ENCODE measurements around the gene ANKRD50. TPM values are rescaled to one million over a fixed set of nuclear protein-coding genes. Genes with fewer than 3 reads are reported as not detected.
A peak's percentile ranks its signal among the peaks of the same experiment; 100 is the strongest.

The ANKRD50 gene
- total and polyA plus RNA-seq, 9 of the 15 experiments (the other 6 are each of a cell fraction or from before 2014, with no cell fraction given): 2.0 to 8.0 (median 6.2) TPM

GRCh38 chr4:124684301-124684700, 28.2 kb downstream of the ANKRD50 start:
- H3K4me2 ChIP-seq (ENCODE audit: insufficient read depth, low read length): no peak overlapping the region
- no peaks in the 10 kb centered on the region for H3K4me1 ChIP-seq (replicated peaks in 1 of 2; ENCODE audit: control insufficient read depth in 2 of 2, insufficient read depth in 2 of 2, low read length in 2 of 2)
- CTCF ChIA-PET (ENCODE audit: low intra/inter-chr PET ratio): no interaction called here
- POLR2A ChIA-PET: interaction anchor here (0.8 to 0.9 kb wide), 2 partner anchors 11 to 13 kb away, joined by 3 to 4 read pairs; no protein-coding TSS in a partner anchor
- no peaks in the 10 kb centered on the region for H3K9me3 ChIP-seq (replicated peaks; ENCODE audit: control insufficient read depth, insufficient read depth, low read depth, low read length)
- H3K9me1 ChIP-seq (ENCODE audit: control insufficient read depth, insufficient read depth, low read length): no peaks in the 10 kb centered on the region
- DNase-seq (ENCODE audit: extremely low read depth in 1 of 4, low spot score in 3 of 4): peak in 1 of 4 experiments; percentile 5
- H4K20me1 ChIP-seq (replicated peaks; ENCODE audit: control insufficient read depth, insufficient read depth, low read length): no peaks in the 10 kb centered on the region
- intact Hi-C loops (cut with micrococcal nuclease): no loop called here
- H3K36me3 ChIP-seq (ENCODE audit: control insufficient read depth, insufficient read depth, low read length): 0 out of 3 replicates have a peak, but pooled peaks cover 3% of the 10 kb centered on the region
- no peak overlapping the region for H2AFZ ChIP-seq (ENCODE audit: low read depth, low read length)
- no peak overlapping the region for H3K4me3 ChIP-seq
- H3K9ac ChIP-seq (ENCODE audit: insufficient read depth in 1 of 2, low read depth in 2 of 2, low read length in 2 of 2): no peak overlapping the region
- H3K27ac ChIP-seq (ENCODE audit: extremely low read depth, low read depth, low read length): peak overlapping the region; percentile 22; the same call in 1 of the 3 replicates
- 55% methylated on average over 3 of the region's 3 CpGs for WGBS (ENCODE audit: insufficient coverage, low coverage, missing lambda C conversion rate)
- H3K27me3 ChIP-seq (ENCODE audit: control insufficient read depth in 2 of 2, insufficient read depth in 2 of 2, low read length in 2 of 2): no peaks in the 10 kb centered on the region
- peak; percentile 23 for FAIRE-seq
- in situ Hi-C loops (cut with MboI): no loop called here
- peaks cover 17% of the 10 kb centered on the region for H3K79me2 ChIP-seq (ENCODE audit: control insufficient read depth, insufficient read depth, low read length)
- peak; percentile 65 for ATAC-seq
- 0 out of 2 replicates have a peak, but pooled peaks have one; percentile 41 for TF ChIP-seq JUND (IDR thresholded peaks at IDR 0.05; ENCODE audit: borderline replicate concordance, low read depth, low read length)
- TF ChIP-seq JUND (tag; IDR thresholded peaks at IDR 0.05; ENCODE audit: borderline replicate concordance, low read depth, low read length): no peak
- no peak for TF ChIP-seq ZNF583 (CRISPR knock-in tag; IDR thresholded peaks at IDR 0.05)
- no TSS peak for BruUV-seq (replicated peaks)

- Histone ChIP-seq H3K4me3 (no peak overlapping the region), H2AFZ (ENCODE audit: low read depth, low read length) (no peak overlapping the region), H3K36me3 (ENCODE audit: control insufficient read depth, insufficient read depth, low read length) (peaks cover 16% of the 10 kb centered on the region; the same call in 1 of the 3 replicates), H3K9ac (ENCODE audit: insufficient read depth in 1 of 2, low read depth in 2 of 2, low read length in 2 of 2) (no peak overlapping the region), H4K20me1 (replicated peaks; ENCODE audit: control insufficient read depth, insufficient read depth, low read length) (no peaks in the 10 kb centered on the region), H3K4me2 (ENCODE audit: insufficient read depth, low read length) (no peak overlapping the region), H3K79me2 (ENCODE audit: control insufficient read depth, insufficient read depth, low read length) (peaks cover 17% of the 10 kb centered on the region), H3K9me3 (replicated peaks; ENCODE audit: control insufficient read depth, insufficient read depth, low read depth, low read length) (no peaks in the 10 kb centered on the region), H3K4me1 (replicated peaks in 1 of 2; ENCODE audit: control insufficient read depth in 2 of 2, insufficient read depth in 2 of 2, low read length in 2 of 2) (no peaks in the 10 kb centered on the region), H3K9me1 (ENCODE audit: control insufficient read depth, insufficient read depth, low read length) (no peaks in the 10 kb centered on the region), H3K27me3 (ENCODE audit: control insufficient read depth in 2 of 2, insufficient read depth in 2 of 2, low read length in 2 of 2) (no peaks in the 10 kb centered on the region), H3K27ac (ENCODE audit: extremely low read depth, low read depth, low read length) (no peak overlapping the region)
- no peak for ATAC-seq
- FAIRE-seq: no peak
- in situ Hi-C loops (cut with MboI) (no loop called here), intact Hi-C loops (cut with micrococcal nuclease) (no loop called here)
- ChIA-PET POLR2A (no interaction called here), CTCF (ENCODE audit: low intra/inter-chr PET ratio) (no interaction called here)
- 100% methylated on average over 2 of the region's 2 CpGs for WGBS (ENCODE audit: insufficient coverage, low coverage, missing lambda C conversion rate)
- no TSS peak for BruUV-seq (replicated peaks)
- no peak for DNase-seq (ENCODE audit: extremely low read depth in 1 of 4, low spot score in 3 of 4)
- TF ChIP-seq HNRNPL (IDR thresholded peaks at IDR 0.05; ENCODE audit: low read depth, low read length): no peak
- TF ChIP-seq BRD9 (IDR thresholded peaks at IDR 0.05; ENCODE audit: low read depth, partially characterized antibody): no peak
- no peak for TF ChIP-seq FUS (optimal IDR thresholded peaks at IDR 0.05; ENCODE audit: low read depth, low read length)
- TF ChIP-seq ZBTB1 (CRISPR knock-in tag; IDR thresholded peaks at IDR 0.05; ENCODE audit: borderline replicate concordance, low read depth): no peak
- no peak for TF ChIP-seq EP400 (IDR thresholded peaks at IDR 0.05)
- no peak for TF ChIP-seq ZNF699 (CRISPR knock-in tag; IDR thresholded peaks at IDR 0.05; ENCODE audit: insufficient replicate concordance)
- TF ChIP-seq FOXP4 (CRISPR knock-in tag; IDR thresholded peaks at IDR 0.05; ENCODE audit: borderline replicate concordance): no peak
- TF ChIP-seq THAP7 (CRISPR knock-in tag; IDR thresholded peaks at IDR 0.05): no peak
- no peak for TF ChIP-seq HDAC3 (IDR thresholded peaks at IDR 0.05; ENCODE audit: borderline replicate concordance, partially characterized antibody)
- no peak for TF ChIP-seq SAP30 (IDR thresholded peaks at IDR 0.05; ENCODE audit: borderline replicate concordance, insufficient read depth, low read depth, low read length, poor library complexity, severe bottlenecking)
Observed at GRCh38 chr4:124682384-124682783, 30.1 kb downstream of the ANKRD50 start.
